Neutrophil (primary cell): Measurements from ENCODE around the gene PTF1A.

Experiments
- H3K27ac ChIP-seq: fragments of 200-600 bp; sonication (generic); 2 replicates; pipeline ENCODE4 v1.5.1; 2016; ENCODE audit warnings: mild to moderate bottlenecking, moderate library complexity
- H3K27me3 ChIP-seq: fragments of 200-600 bp; sonication (generic); 2 replicates; pipeline ENCODE4 v1.6.0; 2016; ENCODE audit warnings: mild to moderate bottlenecking
- H3K36me3 ChIP-seq: fragments of 200-600 bp; sonication (generic); 2 replicates; pipeline ENCODE4 v1.5.1; 2017
- H3K4me1 ChIP-seq, 2 experiments: fragments of 200-600 bp in 1 of 2; sonication (generic) in 1 of 2; 1 replicate in 1 of 2; 2 replicates in 1 of 2; pipeline versions ENCODE4 v1.5.1 to v1.6.1; 2013 to 2016; ENCODE audit warnings: low read depth in 1 of 2, low read length in 1 of 2, mild to moderate bottlenecking in 1 of 2, moderate library complexity in 1 of 2; ENCODE audit not compliant: control insufficient read depth in 1 of 2, insufficient read depth in 1 of 2
- H3K4me3 ChIP-seq, 2 experiments: fragments of 200-600 bp in 1 of 2; sonication (generic) in 1 of 2; 1 replicate in 1 of 2; 2 replicates in 1 of 2; pipeline ENCODE4 v1.5.1; 2013 to 2016; ENCODE audit warnings: low read depth in 1 of 2, low read length in 1 of 2, mild to moderate bottlenecking in 1 of 2, moderate library complexity in 1 of 2
- H3K9me3 ChIP-seq: fragments of 200-600 bp; sonication (generic); 2 replicates; pipeline ENCODE4 v1.5.1; 2016
- TF ChIP-seq, protein P1 (sequence below): fragments of 200-600 bp; sonication (generic); IDR thresholded peaks from 2 replicates; pipeline ENCODE4 v1.5.1; 2016; ENCODE audit warnings: antibody characterized with exemption

The PTF1A gene

DNA sequence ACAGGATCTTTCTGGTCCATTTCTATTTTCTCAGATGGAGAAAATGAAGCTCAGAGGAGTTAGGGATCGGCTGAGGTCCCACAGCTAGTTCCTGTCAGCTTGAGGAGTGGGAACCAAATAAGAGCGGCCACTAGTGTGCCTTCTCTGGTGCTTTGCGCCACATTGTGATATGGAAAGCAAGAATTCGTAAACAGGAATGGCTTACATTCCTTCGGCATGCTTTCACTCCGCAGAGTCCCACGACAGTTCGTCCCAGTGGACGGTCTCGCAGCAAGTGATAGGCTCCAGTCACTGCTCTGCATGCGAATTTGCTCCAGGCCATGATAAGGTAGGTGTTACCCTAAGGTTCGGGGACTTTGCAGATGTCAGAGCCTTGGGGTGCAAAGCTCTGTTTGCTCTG, 41.5 kb upstream of the PTF1A start:
- H3K27me3 ChIP-seq = peaks cover 14% of the 10 kb centered on the region
- TF ChIP-seq, protein P1, sequence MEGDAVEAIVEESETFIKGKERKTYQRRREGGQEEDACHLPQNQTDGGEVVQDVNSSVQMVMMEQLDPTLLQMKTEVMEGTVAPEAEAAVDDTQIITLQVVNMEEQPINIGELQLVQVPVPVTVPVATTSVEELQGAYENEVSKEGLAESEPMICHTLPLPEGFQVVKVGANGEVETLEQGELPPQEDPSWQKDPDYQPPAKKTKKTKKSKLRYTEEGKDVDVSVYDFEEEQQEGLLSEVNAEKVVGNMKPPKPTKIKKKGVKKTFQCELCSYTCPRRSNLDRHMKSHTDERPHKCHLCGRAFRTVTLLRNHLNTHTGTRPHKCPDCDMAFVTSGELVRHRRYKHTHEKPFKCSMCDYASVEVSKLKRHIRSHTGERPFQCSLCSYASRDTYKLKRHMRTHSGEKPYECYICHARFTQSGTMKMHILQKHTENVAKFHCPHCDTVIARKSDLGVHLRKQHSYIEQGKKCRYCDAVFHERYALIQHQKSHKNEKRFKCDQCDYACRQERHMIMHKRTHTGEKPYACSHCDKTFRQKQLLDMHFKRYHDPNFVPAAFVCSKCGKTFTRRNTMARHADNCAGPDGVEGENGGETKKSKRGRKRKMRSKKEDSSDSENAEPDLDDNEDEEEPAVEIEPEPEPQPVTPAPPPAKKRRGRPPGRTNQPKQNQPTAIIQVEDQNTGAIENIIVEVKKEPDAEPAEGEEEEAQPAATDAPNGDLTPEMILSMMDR = no peak
- no peaks in the 10 kb centered on the region for H3K9me3 ChIP-seq

DNA sequence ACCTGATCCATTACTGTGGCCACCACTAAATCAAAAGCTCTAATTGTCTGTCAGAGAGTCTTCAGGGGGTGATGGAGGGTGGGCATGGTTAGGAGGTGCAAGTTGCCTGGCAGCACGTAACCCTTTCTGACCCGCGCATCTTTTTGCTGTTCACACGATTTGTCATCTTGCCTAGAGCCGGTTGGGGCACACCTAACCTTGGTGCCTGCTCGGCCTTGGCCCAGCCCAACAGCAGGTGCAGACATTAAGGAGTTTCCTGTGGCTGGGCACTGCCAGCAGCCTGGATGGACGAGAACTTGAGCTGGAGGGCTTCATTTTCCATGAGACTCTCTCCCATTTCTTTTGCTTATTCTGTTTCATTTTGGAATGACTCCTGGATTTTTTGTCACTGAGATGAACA, 41.0 kb upstream of the PTF1A start:
- Histone ChIP-seq H3K36me3 (no peaks in the 10 kb centered on the region), H3K27me3 (peaks cover 14% of the 10 kb centered on the region), H3K27ac (no peak overlapping the region), H3K9me3 (no peaks in the 10 kb centered on the region), H3K4me3 (no peak overlapping the region), H3K4me1 (no peaks in the 10 kb centered on the region)
- TF ChIP-seq, protein P1 = no peak

More for the DNA sequence above, 41.5 kb upstream of the PTF1A start:
- Histone ChIP-seq H3K4me3 (no peak overlapping the region), H3K36me3 (no peaks in the 10 kb centered on the region), H3K27ac (no peak overlapping the region), H3K4me1 (no peaks in the 10 kb centered on the region)

GRCh38 chr10:23155169-23155568, 36.9 kb upstream of the PTF1A start:
- H3K36me3 ChIP-seq = no peaks in the 10 kb centered on the region
- peaks cover 31% of the 10 kb centered on the region for H3K27me3 ChIP-seq
- H3K9me3 ChIP-seq = no peaks in the 10 kb centered on the region
- no peak overlapping the region for H3K27ac ChIP-seq
- TF ChIP-seq, protein P1 = no peak
- no peak overlapping the region for H3K4me3 ChIP-seq
- peaks cover 0 to 5% of the 10 kb centered on the region in 2 experiments for H3K4me1 ChIP-seq

DNA sequence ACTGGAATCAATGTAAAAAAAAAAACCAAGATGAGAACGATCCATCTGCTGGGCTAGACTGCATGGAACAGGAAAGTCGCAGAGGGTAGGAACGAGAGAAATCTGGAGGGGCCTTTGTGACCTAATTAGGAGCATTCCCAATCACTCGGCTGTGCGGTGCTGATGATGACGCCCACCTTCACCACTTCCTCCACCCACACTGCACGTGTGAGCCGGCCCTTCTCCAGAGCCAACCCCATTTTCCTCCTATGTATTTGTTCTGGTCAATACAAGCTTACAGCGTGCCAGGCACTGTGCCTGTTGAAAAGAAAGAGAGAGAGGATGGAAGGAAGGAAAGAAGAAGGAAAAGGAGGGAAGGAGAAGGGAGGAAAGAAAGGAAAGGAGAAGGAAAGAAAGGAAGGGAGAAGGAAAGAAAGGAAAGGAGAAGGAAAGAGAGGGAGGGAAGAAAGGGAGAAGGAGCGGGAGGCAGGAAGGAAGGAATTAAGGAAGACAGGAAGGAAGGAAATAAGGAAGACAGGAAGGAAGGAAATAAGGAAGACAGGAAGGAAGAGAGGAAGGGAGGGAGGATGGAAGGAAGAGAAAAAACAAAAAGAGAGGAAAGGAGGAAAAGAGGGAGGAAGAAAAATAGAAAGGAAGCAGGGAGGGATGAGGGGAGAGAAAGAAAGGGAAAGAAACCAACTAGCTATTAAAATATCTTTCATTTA, 35.5 kb upstream of the PTF1A start:
- no peak overlapping the region for H3K4me3 ChIP-seq
- H3K27ac ChIP-seq = no peak overlapping the region
- no peaks in the 10 kb centered on the region for H3K36me3 ChIP-seq
- H3K27me3 ChIP-seq = peaks cover 38% of the 10 kb centered on the region
- H3K9me3 ChIP-seq = no peaks in the 10 kb centered on the region
- TF ChIP-seq, protein P1 = no peak
- H3K4me1 ChIP-seq = peaks cover 0 to 5% of the 10 kb centered on the region in 2 experiments

DNA sequence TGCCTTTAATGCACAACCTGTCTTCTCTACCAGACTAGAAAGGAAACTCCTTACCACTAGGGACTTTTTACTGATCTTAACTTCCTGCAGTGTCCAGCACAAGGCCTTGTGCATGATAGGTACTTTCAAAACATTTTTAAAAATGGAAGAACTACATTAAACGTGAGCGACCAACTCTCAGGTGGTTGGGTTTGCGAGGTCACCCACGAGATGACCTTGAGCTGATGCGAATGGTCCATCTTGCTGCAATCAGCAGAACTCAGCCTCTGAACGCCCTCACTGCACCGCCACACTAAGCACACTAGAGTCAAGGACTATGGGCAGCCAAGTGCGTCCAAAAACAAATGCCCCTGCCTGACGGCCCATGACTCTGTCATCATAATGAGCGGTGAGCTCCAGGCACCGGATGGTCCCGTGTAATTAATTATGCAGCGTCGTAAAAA, 34.9 kb upstream of the PTF1A start:
- no peaks in the 10 kb centered on the region for H3K36me3 ChIP-seq
- TF ChIP-seq, protein P1 = no peak
- H3K9me3 ChIP-seq = no peaks in the 10 kb centered on the region
- H3K27me3 ChIP-seq = peaks cover 44% of the 10 kb centered on the region
- peaks cover 0 to 5% of the 10 kb centered on the region in 2 experiments for H3K4me1 ChIP-seq
- no peak overlapping the region for H3K4me3 ChIP-seq
- no peak overlapping the region for H3K27ac ChIP-seq
